ENCODE results near the gene TFAP2D.

TFAP2D gene

GRCh38 chr6:50819904-50820868, 106.9 kb downstream of the TFAP2D start:
- no peak for DNase-seq

GRCh38 chr6:50820869-50821264, 107.5 kb downstream of the TFAP2D start:
- DNase-seq, result no peak

GRCh38 chr6:50821441-50822077, 108.2 kb downstream of the TFAP2D start:
- no peak for DNase-seq

- DNase-seq, result no peak
Measured at GRCh38 chr6:50822078-50822476, 108.8 kb downstream of the TFAP2D start.

Measured in fibroblast of upper back skin (primary cell).